GM18873 (cell line): ENCODE measurements around the gene EXO5.
"Not testable (repeated sequence)": the region's sequence is repeated elsewhere in the genome, so short reads cannot be mapped to it uniquely, and the experiment has no call there.

Experiments
- ATAC-seq: cut with Tn5 transposase; IDR thresholded peaks from one replicate; pipeline ENCODE4 v1.9.1; 2021; ENCODE audit warnings: mild to moderate bottlenecking, moderate library complexity, moderate number of reproducible peaks; ENCODE audit not compliant: unreplicated experiment, low FRiP score

Gene EXO5

DNA sequence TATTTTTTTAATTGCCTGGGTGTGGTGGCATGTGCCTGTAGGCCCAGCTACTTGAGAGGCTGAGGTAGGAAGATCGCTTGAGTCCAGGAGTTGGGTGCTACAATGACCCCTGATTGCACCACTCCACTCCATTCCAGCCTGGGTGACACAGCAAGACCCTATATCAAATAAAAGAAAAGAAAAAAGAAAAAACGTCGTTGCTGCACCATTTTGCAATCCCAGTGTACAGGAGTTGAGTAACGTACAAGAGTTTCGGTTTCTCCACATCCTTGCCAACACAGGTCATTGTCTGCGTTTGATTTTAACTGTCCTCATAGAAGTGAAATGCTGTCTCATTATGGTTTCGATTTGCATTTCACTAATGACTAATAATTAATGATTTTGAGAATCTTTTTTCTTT, 30.8 kb downstream of the EXO5 start:
- ATAC-seq = no peak

GRCh38 chr1:40546957-40547356, 38.4 kb downstream of the EXO5 start:
- ATAC-seq = no peak

- no peak for ATAC-seq
Measured at GRCh38 chr1:40553017-40553416, 44.5 kb downstream of the EXO5 start.

- ATAC-seq = not testable (repeated sequence)
Measured at GRCh38 chr1:40554807-40555206, 46.2 kb downstream of the EXO5 start.

DNA sequence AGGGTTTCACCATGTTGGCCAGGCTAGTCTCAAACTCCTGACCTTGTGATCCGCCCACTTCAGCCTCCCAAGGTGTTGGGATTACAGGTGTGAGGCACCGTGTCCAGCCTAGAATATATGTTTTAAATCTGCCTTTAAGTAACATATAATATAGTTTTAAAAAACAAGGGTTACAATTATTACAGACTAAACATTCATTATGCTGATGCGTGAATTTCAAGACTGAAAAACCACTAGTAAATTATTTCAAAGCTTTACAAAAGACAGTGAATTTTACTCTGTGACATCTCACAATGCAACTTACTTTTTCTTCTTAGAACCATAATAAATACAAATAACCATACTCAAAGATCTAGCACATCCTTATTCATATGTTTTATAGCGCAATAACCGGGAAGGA, 47.6 kb downstream of the EXO5 start:
- no peak for ATAC-seq

GRCh38 chr1:40558241-40558640, 49.7 kb downstream of the EXO5 start:
- ATAC-seq = not testable (repeated sequence)

- no peak for ATAC-seq
Measured at GRCh38 chr1:40562185-40562584, 53.6 kb downstream of the EXO5 start.

- no peak for ATAC-seq
Measured at GRCh38 chr1:40563266-40563665, 54.7 kb downstream of the EXO5 start.

GRCh38 chr1:40564506-40564905, 55.9 kb downstream of the EXO5 start:
- ATAC-seq = no peak

GRCh38 chr1:40564913-40565312, 56.3 kb downstream of the EXO5 start:
- ATAC-seq = no peak
